ENCODE data around the gene ARSI. TPM values are rescaled to one million over a fixed set of nuclear protein-coding genes. Genes with fewer than 3 reads are reported as not detected.

The ARSI gene
- total and polyA plus RNA-seq, 8 donors = 0.14 to 0.87 (median 0.24) TPM; not detected in 3

- Histone ChIP-seq H3K9me3 (no peaks in the 10 kb centered on the region), H3K36me3 (no peaks in the 10 kb centered on the region), H3K27ac (no peak overlapping the region), H3K4me3 (no peak overlapping the region), H3K27me3 (no peaks in the 10 kb centered on the region), H3K4me1 (no peaks in the 10 kb centered on the region)
- FAIRE-seq (no peak), ATAC-seq (no peak), DNase-seq (no peak)
- intact Hi-C loops (cut with DNase I) = no loop called here
- TF ChIP-seq CTCF (IDR thresholded peaks at IDR 0.05) = no peak
- 80 to 89% methylated on average over 2 of the region's 2 CpGs for WGBS, 2 donors
Measured at GRCh38 chr5:150328515-150328914, 25.8 kb upstream of the ARSI start.

GRCh38 chr5:150327139-150327538 is 24.4 kb upstream of the ARSI start:
- intact Hi-C loops (cut with DNase I) = no loop called here
- Histone ChIP-seq H3K9me3 (no peaks in the 10 kb centered on the region), H3K27me3 (no peaks in the 10 kb centered on the region), H3K4me3 (no peak overlapping the region), H3K36me3 (no peaks in the 10 kb centered on the region), H3K4me1 (no peaks in the 10 kb centered on the region), H3K27ac (no peak overlapping the region)
- WGBS, 2 donors = 72 to 80% methylated on average over 3 of the region's 3 CpGs
- no peak for TF ChIP-seq CTCF (IDR thresholded peaks at IDR 0.05)
- DNase-seq = no peak
- no peak for FAIRE-seq
- no peak for ATAC-seq

GRCh38 chr5:150326707-150327106 is 24.0 kb upstream of the ARSI start:
- no peaks in the 10 kb centered on the region for H3K36me3 ChIP-seq
- H3K27ac ChIP-seq = no peak overlapping the region
- FAIRE-seq (no peak), ATAC-seq (no peak), DNase-seq (no peak)
- no peaks in the 10 kb centered on the region for H3K4me1 ChIP-seq
- no peak for TF ChIP-seq CTCF (IDR thresholded peaks at IDR 0.05)
- H3K9me3 ChIP-seq = no peaks in the 10 kb centered on the region
- no peak overlapping the region for H3K4me3 ChIP-seq
- WGBS, 2 donors = 60 to 67% methylated on average over 2 of the region's 2 CpGs
- H3K27me3 ChIP-seq = no peaks in the 10 kb centered on the region
- intact Hi-C loops (cut with DNase I) = no loop called here

GRCh38 chr5:150325426-150325825 is 22.7 kb upstream of the ARSI start:
- intact Hi-C loops (cut with DNase I) = no loop called here
- H3K27ac ChIP-seq = no peak overlapping the region
- no peak for TF ChIP-seq CTCF (IDR thresholded peaks at IDR 0.05)
- 69 to 88% methylated on average over 4 of the region's 4 CpGs for WGBS, 2 donors
- H3K4me1 ChIP-seq = no peaks in the 10 kb centered on the region
- H3K27me3 ChIP-seq = no peaks in the 10 kb centered on the region
- DNase-seq (no peak), FAIRE-seq (no peak), ATAC-seq (no peak)
- no peaks in the 10 kb centered on the region for H3K9me3 ChIP-seq
- H3K36me3 ChIP-seq = no peaks in the 10 kb centered on the region
- no peak overlapping the region for H3K4me3 ChIP-seq

GRCh38 chr5:150323819-150324218 is 21.1 kb upstream of the ARSI start:
- intact Hi-C loops (cut with DNase I) = no loop called here
- no peak overlapping the region for H3K4me3 ChIP-seq
- no peaks in the 10 kb centered on the region for H3K36me3 ChIP-seq
- H3K27me3 ChIP-seq = no peaks in the 10 kb centered on the region
- ATAC-seq (no peak), FAIRE-seq (no peak), DNase-seq (no peak)
- 61 to 77% methylated on average over 8 of the region's 8 CpGs for WGBS, 2 donors
- TF ChIP-seq CTCF (IDR thresholded peaks at IDR 0.05) = no peak
- H3K9me3 ChIP-seq = no peaks in the 10 kb centered on the region
- H3K27ac ChIP-seq = no peak overlapping the region
- H3K4me1 ChIP-seq = no peaks in the 10 kb centered on the region

All from pancreas (tissue), 10 donors.